ENCODE data around the gene ZNF688.

DNA sequence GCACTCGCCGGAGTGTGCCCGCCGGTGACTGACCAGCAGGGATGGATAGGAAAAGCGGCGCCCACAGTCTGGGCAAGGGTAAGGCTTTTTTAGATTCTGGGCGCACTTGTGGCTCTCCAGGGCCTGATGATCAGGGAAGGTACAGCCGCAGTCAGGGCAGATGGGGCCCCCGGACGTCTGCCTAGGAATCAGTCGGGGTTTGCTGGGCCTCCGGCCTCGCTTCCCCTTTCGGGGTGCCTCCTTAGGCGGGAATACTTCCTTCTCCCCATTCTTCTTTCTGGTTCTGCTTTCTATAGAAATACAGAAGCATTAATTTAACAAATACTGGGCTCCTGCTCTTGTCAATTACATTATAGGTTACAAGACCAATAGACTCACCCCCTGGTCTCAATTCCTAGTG, 33.6 kb upstream of the ZNF688 start:
- TF ChIP-seq POLR2A (IDR thresholded peaks at IDR 0.05): no peak
- TF ChIP-seq, protein P1, sequence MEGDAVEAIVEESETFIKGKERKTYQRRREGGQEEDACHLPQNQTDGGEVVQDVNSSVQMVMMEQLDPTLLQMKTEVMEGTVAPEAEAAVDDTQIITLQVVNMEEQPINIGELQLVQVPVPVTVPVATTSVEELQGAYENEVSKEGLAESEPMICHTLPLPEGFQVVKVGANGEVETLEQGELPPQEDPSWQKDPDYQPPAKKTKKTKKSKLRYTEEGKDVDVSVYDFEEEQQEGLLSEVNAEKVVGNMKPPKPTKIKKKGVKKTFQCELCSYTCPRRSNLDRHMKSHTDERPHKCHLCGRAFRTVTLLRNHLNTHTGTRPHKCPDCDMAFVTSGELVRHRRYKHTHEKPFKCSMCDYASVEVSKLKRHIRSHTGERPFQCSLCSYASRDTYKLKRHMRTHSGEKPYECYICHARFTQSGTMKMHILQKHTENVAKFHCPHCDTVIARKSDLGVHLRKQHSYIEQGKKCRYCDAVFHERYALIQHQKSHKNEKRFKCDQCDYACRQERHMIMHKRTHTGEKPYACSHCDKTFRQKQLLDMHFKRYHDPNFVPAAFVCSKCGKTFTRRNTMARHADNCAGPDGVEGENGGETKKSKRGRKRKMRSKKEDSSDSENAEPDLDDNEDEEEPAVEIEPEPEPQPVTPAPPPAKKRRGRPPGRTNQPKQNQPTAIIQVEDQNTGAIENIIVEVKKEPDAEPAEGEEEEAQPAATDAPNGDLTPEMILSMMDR (IDR thresholded peaks at IDR 0.05): no peak
